Activated CD4-positive, alpha-beta T cell treated with anti-CD3 and anti-CD28 coated beads for 48 hours (primary cell): ENCODE data around the gene CUL4B.
"Not testable (repeated sequence)": the region's sequence is repeated elsewhere in the genome, so short reads cannot be mapped to it uniquely, and the experiment has no call there.

Experiments used
- DNase-seq: peaks from one replicate; pipeline ENCODE4 v3.0.0-alpha.2; 2020

The CUL4B gene

GRCh38 chrX:120517936-120518335, 42.8 kb downstream of the CUL4B start:
- DNase-seq: no peak

GRCh38 chrX:120514236-120514635, 46.5 kb downstream of the CUL4B start:
- no peak for DNase-seq

GRCh38 chrX:120512627-120513026, 48.1 kb downstream of the CUL4B start:
- DNase-seq: no peak

GRCh38 chrX:120512222-120512621, 48.5 kb downstream of the CUL4B start:
- no peak for DNase-seq

GRCh38 chrX:120504569-120504968, 56.2 kb downstream of the CUL4B start:
- no peak for DNase-seq

GRCh38 chrX:120499301-120500072, 61.3 kb downstream of the CUL4B start:
- no peak for DNase-seq

GRCh38 chrX:120490119-120490518, 70.6 kb downstream of the CUL4B start:
- DNase-seq: not testable (repeated sequence)

GRCh38 chrX:120486786-120487185, 74.0 kb downstream of the CUL4B start:
- no peak for DNase-seq

- peak; percentile 63 for DNase-seq
Measured at GRCh38 chrX:120485638-120486520, 74.9 kb downstream of the CUL4B start.

GRCh38 chrX:120485315-120485637, 75.5 kb downstream of the CUL4B start:
- no peak for DNase-seq

GRCh38 chrX:120477453-120477852, 83.3 kb downstream of the CUL4B start:
- DNase-seq: no peak

GRCh38 chrX:120476714-120477113, 84.0 kb downstream of the CUL4B start:
- no peak for DNase-seq

- DNase-seq: not testable (repeated sequence)
Measured at GRCh38 chrX:120475447-120475846, 85.3 kb downstream of the CUL4B start.
